ENCODE measurements around the gene PRDM13. TPM values are rescaled to one million over a fixed set of nuclear protein-coding genes. Genes with fewer than 3 reads are reported as not detected.

PRDM13 gene
- total and polyA plus RNA-seq, 4 donors = not detected

- WGBS = 5% methylated on average over 55 of the region's 55 CpGs
- peak overlapping the region in 2 of 3 donors; percentile 48 to 53 for H3K4me3 ChIP-seq (ENCODE audit: low read depth in 1 of 3, low read length in 3 of 3)
- H3K4me1 ChIP-seq (ENCODE audit: control insufficient read depth in 4 of 4, insufficient read depth in 4 of 4, low read length in 3 of 4) = peaks cover 12 to 22% (median 19%) of the 10 kb centered on the region in 4 donors
- TF ChIP-seq TAF1 (conservative IDR thresholded peaks at IDR 0.05) (no peak), GABPA (IDR thresholded peaks at IDR 0.05 in 1 of 2, conservative IDR thresholded peaks at IDR 0.05 in 1 of 2) (no peak), REST (IDR thresholded peaks at IDR 0.05) (peak; percentile 47), MAX (IDR thresholded peaks at IDR 0.05) (no peak)
- H3K36me3 ChIP-seq (ENCODE audit: control insufficient read depth in 4 of 4, insufficient read depth in 3 of 4, low read depth in 1 of 4, low read length in 3 of 4) = no peaks in the 10 kb centered on the region
- H3K9me3 ChIP-seq (ENCODE audit: control insufficient read depth in 4 of 4, low read length in 3 of 4) = peaks cover 0 to 4% (median 0%) of the 10 kb centered on the region in 4 donors
- H3K27ac ChIP-seq (ENCODE audit: low read depth in 1 of 2, low read length in 2 of 2) = no peak overlapping the region
- no peak overlapping the region for H3K9ac ChIP-seq (ENCODE audit: low read depth in 1 of 2, low read length in 2 of 2)
- DNase-seq (ENCODE audit: low spot score) = no peak
- H3K27me3 ChIP-seq (ENCODE audit: control insufficient read depth in 4 of 4, insufficient read depth in 4 of 4, low read length in 3 of 4) = peaks cover 6 to 35% (median 18%) of the 10 kb centered on the region in 4 donors
These were observed 8.0 kb downstream of the PRDM13 start for GRCh38 chr6:99614430-99615186.

- Histone ChIP-seq H3K4me3 (ENCODE audit: low read depth in 1 of 3, low read length in 3 of 3) (no peak overlapping the region), H3K4me1 (ENCODE audit: control insufficient read depth in 4 of 4, insufficient read depth in 4 of 4, low read length in 3 of 4) (peaks cover 12 to 22% (median 19%) of the 10 kb centered on the region in 4 donors), H3K27ac (ENCODE audit: low read depth in 1 of 2, low read length in 2 of 2) (no peak overlapping the region), H3K9me3 (ENCODE audit: control insufficient read depth in 4 of 4, low read length in 3 of 4) (peaks cover 0 to 4% (median 0%) of the 10 kb centered on the region in 4 donors), H3K36me3 (ENCODE audit: control insufficient read depth in 4 of 4, insufficient read depth in 3 of 4, low read depth in 1 of 4, low read length in 3 of 4) (no peaks in the 10 kb centered on the region), H3K9ac (ENCODE audit: low read depth in 1 of 2, low read length in 2 of 2) (no peak overlapping the region), H3K27me3 (ENCODE audit: control insufficient read depth in 4 of 4, insufficient read depth in 4 of 4, low read length in 3 of 4) (peaks cover 5 to 44% (median 17%) of the 10 kb centered on the region in 4 donors)
- no peak for DNase-seq (ENCODE audit: low spot score)
- 55% methylated on average over 2 of the region's 2 CpGs for WGBS
- TF ChIP-seq HNF4A (conservative IDR thresholded peaks at IDR 0.05) (no peak), NR2F2 (IDR thresholded peaks at IDR 0.05) (no peak), YY1 (IDR thresholded peaks at IDR 0.05) (no peak), ZBTB33 (IDR thresholded peaks at IDR 0.05) (no peak), JUND (IDR thresholded peaks at IDR 0.05) (no peak), RAD21 (IDR thresholded peaks at IDR 0.05) (no peak), FOXA2 (IDR thresholded peaks at IDR 0.05) (no peak), HNF4G (IDR thresholded peaks at IDR 0.05) (no peak), EGR1 (IDR thresholded peaks at IDR 0.05; ENCODE audit: low read depth in 2 of 2) (no peak), CTCF (IDR thresholded peaks at IDR 0.05; ENCODE audit: low read depth, low read length, missing input control) (no peak), FOXA1 (IDR thresholded peaks at IDR 0.05) (no peak), TAF1 (conservative IDR thresholded peaks at IDR 0.05) (no peak)
These were observed 10.5 kb downstream of the PRDM13 start for GRCh38 chr6:99617131-99617530.

Measured in liver (tissue), 9 donors.